ENCODE measurements around the gene SIMC1.

DNA sequence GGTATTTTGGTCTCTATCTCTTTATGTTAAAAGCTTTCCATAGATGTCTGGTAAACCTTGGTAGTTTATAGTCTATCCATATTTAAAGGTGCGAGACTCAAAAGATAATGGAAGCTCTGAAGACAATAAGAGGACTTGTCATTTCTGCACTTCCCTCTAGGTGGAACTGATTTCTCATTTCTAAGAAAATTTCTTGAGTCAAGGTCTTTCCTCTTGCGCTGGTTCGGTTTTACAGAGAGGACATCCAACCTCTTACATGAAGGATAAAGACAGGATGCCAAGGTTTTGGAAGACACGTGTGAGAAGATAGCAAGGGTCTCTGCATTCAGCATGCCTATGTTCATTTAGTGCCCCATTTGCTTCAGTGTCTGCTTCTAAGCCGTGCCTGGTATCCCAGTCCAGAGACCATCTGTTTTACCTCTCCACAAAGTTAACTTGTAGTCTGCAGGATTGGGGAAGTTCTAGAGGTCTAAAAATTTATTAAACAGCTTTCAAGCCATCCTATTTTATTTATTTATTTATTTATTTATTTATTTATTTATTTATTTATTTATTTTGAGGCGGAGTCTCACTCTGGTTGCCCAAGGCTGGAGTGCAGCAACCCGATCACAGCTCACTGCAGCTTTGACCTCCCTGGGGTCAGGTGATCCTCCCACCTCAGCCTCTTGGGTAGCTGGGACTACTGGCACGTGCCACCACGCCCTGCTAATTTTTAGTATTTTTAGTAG is 81.8 kb downstream of the SIMC1 start:
- TF ChIP-seq CTCF (IDR thresholded peaks at IDR 0.05), result peak; percentile 16 to 42 (median 19)
- TF ChIP-seq EP300 (IDR thresholded peaks at IDR 0.05), result no peak
- no peak for TF ChIP-seq POLR2A (IDR thresholded peaks at IDR 0.05; ENCODE audit: low read depth)

Measured in esophagus muscularis mucosa (tissue), 4 donors.